Muscle of arm (tissue), 12 donors: ENCODE data around the gene PLXDC1. TPM values are rescaled to one million over a fixed set of nuclear protein-coding genes. Genes with fewer than 3 reads are reported as not detected.
A peak's percentile ranks its signal among the peaks of the same experiment; 100 is the strongest.
"Not testable (repeated sequence)": the region's sequence is repeated elsewhere in the genome, so short reads cannot be mapped to it uniquely, and the experiment has no call there.

Experiments used
- DNase-seq: peaks from one replicate; pipeline ENCODE4 v3.0.0-alpha.2; 2013
- polyA plus RNA-seq, 12 donors: library from polyadenylated mRNA; unstranded; fragments of 120-200 nt; gene quantifications; one replicate each; pipeline ENCODE4 v1.2.1, GENCODE V29; 2013; ENCODE audit not compliant: insufficient read length in 12 of 12

PLXDC1 gene
- polyA plus RNA-seq, 12 donors = 4.3 to 20.4 (median 9.5) TPM; not detected in 1

GRCh38 chr17:39129544-39129943 lies 21.9 kb downstream of the PLXDC1 start:
- DNase-seq = not testable (repeated sequence)

GRCh38 chr17:39126436-39126835 lies 25.0 kb downstream of the PLXDC1 start:
- DNase-seq = no peak

- no peak for DNase-seq
Measured at GRCh38 chr17:39125143-39125875, 26.1 kb downstream of the PLXDC1 start.

- DNase-seq = no peak
Measured at GRCh38 chr17:39123627-39124026, 27.8 kb downstream of the PLXDC1 start.

GRCh38 chr17:39122991-39123390 lies 28.4 kb downstream of the PLXDC1 start:
- DNase-seq = no peak

- DNase-seq = not testable (repeated sequence)
Measured at GRCh38 chr17:39121919-39122318, 29.5 kb downstream of the PLXDC1 start.

GRCh38 chr17:39118674-39119419 lies 32.6 kb downstream of the PLXDC1 start:
- no peak for DNase-seq

- DNase-seq = no peak
Measured at GRCh38 chr17:39116224-39116623, 35.2 kb downstream of the PLXDC1 start.

GRCh38 chr17:39115135-39115534 lies 36.3 kb downstream of the PLXDC1 start:
- no peak for DNase-seq

- DNase-seq = peak; percentile 43
Measured at GRCh38 chr17:39114723-39115122, 36.7 kb downstream of the PLXDC1 start.

GRCh38 chr17:39113871-39114270 lies 37.6 kb downstream of the PLXDC1 start:
- no peak for DNase-seq

- no peak for DNase-seq
Measured at GRCh38 chr17:39110435-39111136, 40.9 kb downstream of the PLXDC1 start.

GRCh38 chr17:39108461-39109375 lies 42.7 kb downstream of the PLXDC1 start:
- DNase-seq = no peak

GRCh38 chr17:39107973-39108372 lies 43.5 kb downstream of the PLXDC1 start:
- DNase-seq = no peak

GRCh38 chr17:39107155-39107554 lies 44.3 kb downstream of the PLXDC1 start:
- no peak for DNase-seq

GRCh38 chr17:39105705-39106104 lies 45.7 kb downstream of the PLXDC1 start:
- DNase-seq = no peak

- no peak for DNase-seq
Measured at GRCh38 chr17:39104657-39105056, 46.8 kb downstream of the PLXDC1 start.

GRCh38 chr17:39104046-39104445 lies 47.4 kb downstream of the PLXDC1 start:
- DNase-seq = no peak

GRCh38 chr17:39101091-39101490 lies 50.3 kb downstream of the PLXDC1 start:
- no peak for DNase-seq

- no peak for DNase-seq
Measured at GRCh38 chr17:39100530-39100929, 50.9 kb downstream of the PLXDC1 start.

- peak; percentile 64 for DNase-seq
Measured at GRCh38 chr17:39099663-39100286, 51.7 kb downstream of the PLXDC1 start.
